Lower leg skin (tissue), 4 donors: ENCODE results near the gene PTPRN2. TPM values are rescaled to one million over a fixed set of nuclear protein-coding genes. Genes with fewer than 3 reads are reported as not detected.

ENCODE experiments used
- DNase-seq, 2 donors: peaks; one replicate each; pipeline ENCODE4 v3.0.0-alpha.2; 2019; ENCODE audit warnings: low spot score in 2 of 2
- H3K4me3 ChIP-seq: fragments of 200-600 bp; sonication (generic); 2 replicates; pipeline ENCODE4 v1.5.1; 2017; ENCODE audit warnings: mild to moderate bottlenecking, low read depth; ENCODE audit not compliant: poor library complexity, severe bottlenecking
- CTCF ChIP-seq, 3 donors: fragments of 450-650 bp; IDR thresholded peaks; one replicate each; pipeline ENCODE4 v1.5.1; 2016; ENCODE audit warnings: antibody characterized with exemption in 3 of 3, mild to moderate bottlenecking in 3 of 3, moderate library complexity in 2 of 3
- POLR2A ChIP-seq, 2 donors: fragments of 450-650 bp; IDR thresholded peaks; one replicate each; pipeline ENCODE4 v1.6.1; 2016 to 2017; ENCODE audit warnings: antibody characterized with exemption in 2 of 2, mild to moderate bottlenecking in 1 of 2, moderate library complexity in 1 of 2
- WGBS, 2 donors: methylation state at CpG; one replicate each; pipeline ENCODE4 v1.1.5; 2018; 5-methylcytosine and 5-hydroxymethylcytosine counted together
- intact Hi-C: fragments of 100-400 bp; cut with DNase I; formaldehyde crosslinking; loops from one replicate; pipeline ENCODE4 v1.15.0; 2023; ENCODE audit warnings: low total_unique reads
- total RNA-seq, 4 donors: library from RNA; depleted of rRNA; stranded (reverse); fragments of >200 nt; gene quantifications; one replicate each; pipeline ENCODE4 v1.1.0, GENCODE V29; 2016

The PTPRN2 gene
- total RNA-seq, 4 donors from 2014 or later: 0.11 to 1.6 (median 0.92) TPM

GRCh38 chr7:158252837-158253669 lies 334.6 kb downstream of the PTPRN2 start:
- no peak for TF ChIP-seq CTCF (IDR thresholded peaks at IDR 0.05)
- TF ChIP-seq POLR2A (IDR thresholded peaks at IDR 0.05): no peak
- H3K4me3 ChIP-seq: no peak overlapping the region
- 68% methylated on average over 34 of the region's 34 CpGs for WGBS, 2 donors
- peak in 1 of 2 donors; percentile 71 for DNase-seq
- intact Hi-C loops: no loop called here

GRCh38 chr7:158252081-158252836 lies 335.4 kb downstream of the PTPRN2 start:
- intact Hi-C loops: no loop called here
- no peak overlapping the region for H3K4me3 ChIP-seq
- TF ChIP-seq POLR2A (IDR thresholded peaks at IDR 0.05) (no peak), CTCF (IDR thresholded peaks at IDR 0.05) (no peak)
- peak in 1 of 2 donors; percentile 64 for DNase-seq
- 76 to 79% methylated on average over 19 to 23 of the region's 23 CpGs for WGBS, 2 donors

GRCh38 chr7:158251061-158251965 lies 336.3 kb downstream of the PTPRN2 start:
- DNase-seq: peak in 1 of 2 donors; percentile 62
- TF ChIP-seq CTCF (IDR thresholded peaks at IDR 0.05) (no peak), POLR2A (IDR thresholded peaks at IDR 0.05) (no peak)
- 84 to 87% methylated on average over 18 of the region's 18 CpGs for WGBS, 2 donors

GRCh38 chr7:158249692-158250091 lies 337.9 kb downstream of the PTPRN2 start:
- DNase-seq: peak in 1 of 2 donors; percentile 75
- WGBS, 2 donors: 80 to 82% methylated on average over 9 of the region's 9 CpGs
- intact Hi-C loops: no loop called here
- no peak overlapping the region for H3K4me3 ChIP-seq
- TF ChIP-seq POLR2A (IDR thresholded peaks at IDR 0.05): no peak
- TF ChIP-seq CTCF (IDR thresholded peaks at IDR 0.05): no peak

More at GRCh38 chr7:158251061-158251965, 336.3 kb downstream of the PTPRN2 start:
- H3K4me3 ChIP-seq: no peak overlapping the region
- intact Hi-C loops: no loop called here

GRCh38 chr7:158248816-158249215 lies 338.8 kb downstream of the PTPRN2 start:
- no peak for TF ChIP-seq POLR2A (IDR thresholded peaks at IDR 0.05)
- DNase-seq: no peak
- no peak overlapping the region for H3K4me3 ChIP-seq
- WGBS, 2 donors: 48 to 54% methylated on average over 8 to 9 of the region's 10 CpGs
- intact Hi-C loops: no loop called here
